ENCODE data around the gene CALHM6.

DNA sequence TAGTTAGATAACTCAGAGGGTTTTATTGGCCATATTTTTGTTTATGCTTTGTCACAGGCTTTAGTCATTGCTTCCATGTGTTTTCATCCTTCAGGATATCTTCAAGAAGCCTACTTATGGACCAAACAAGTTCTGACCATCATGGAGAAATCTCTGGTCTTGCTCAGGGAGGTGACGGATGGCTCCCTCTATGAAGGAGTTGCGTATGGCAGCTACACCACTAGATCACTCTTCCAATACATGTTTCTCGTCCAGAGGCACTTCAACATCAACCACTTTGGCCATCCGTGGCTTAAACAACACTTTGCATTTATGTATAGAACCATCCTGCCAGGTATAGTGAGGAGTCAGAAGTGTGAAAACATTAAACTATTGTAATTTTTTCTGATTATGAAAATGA, 30.3 kb upstream of the CALHM6 start:
- no peak for TF ChIP-seq POLR2A (IDR thresholded peaks at IDR 0.05)
- TF ChIP-seq, protein P1, sequence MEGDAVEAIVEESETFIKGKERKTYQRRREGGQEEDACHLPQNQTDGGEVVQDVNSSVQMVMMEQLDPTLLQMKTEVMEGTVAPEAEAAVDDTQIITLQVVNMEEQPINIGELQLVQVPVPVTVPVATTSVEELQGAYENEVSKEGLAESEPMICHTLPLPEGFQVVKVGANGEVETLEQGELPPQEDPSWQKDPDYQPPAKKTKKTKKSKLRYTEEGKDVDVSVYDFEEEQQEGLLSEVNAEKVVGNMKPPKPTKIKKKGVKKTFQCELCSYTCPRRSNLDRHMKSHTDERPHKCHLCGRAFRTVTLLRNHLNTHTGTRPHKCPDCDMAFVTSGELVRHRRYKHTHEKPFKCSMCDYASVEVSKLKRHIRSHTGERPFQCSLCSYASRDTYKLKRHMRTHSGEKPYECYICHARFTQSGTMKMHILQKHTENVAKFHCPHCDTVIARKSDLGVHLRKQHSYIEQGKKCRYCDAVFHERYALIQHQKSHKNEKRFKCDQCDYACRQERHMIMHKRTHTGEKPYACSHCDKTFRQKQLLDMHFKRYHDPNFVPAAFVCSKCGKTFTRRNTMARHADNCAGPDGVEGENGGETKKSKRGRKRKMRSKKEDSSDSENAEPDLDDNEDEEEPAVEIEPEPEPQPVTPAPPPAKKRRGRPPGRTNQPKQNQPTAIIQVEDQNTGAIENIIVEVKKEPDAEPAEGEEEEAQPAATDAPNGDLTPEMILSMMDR (IDR thresholded peaks at IDR 0.05): no peak
- no peak for TF ChIP-seq EP300 (IDR thresholded peaks at IDR 0.05)
